ENCODE data around the gene DCAF6. TPM values are rescaled to one million over a fixed set of nuclear protein-coding genes. Genes with fewer than 3 reads are reported as not detected.
A peak's percentile ranks its signal among the peaks of the same experiment; 100 is the strongest.

The DCAF6 gene
- total RNA-seq, 1 experiment from 2014 or later, result 31.9 TPM

DNA sequence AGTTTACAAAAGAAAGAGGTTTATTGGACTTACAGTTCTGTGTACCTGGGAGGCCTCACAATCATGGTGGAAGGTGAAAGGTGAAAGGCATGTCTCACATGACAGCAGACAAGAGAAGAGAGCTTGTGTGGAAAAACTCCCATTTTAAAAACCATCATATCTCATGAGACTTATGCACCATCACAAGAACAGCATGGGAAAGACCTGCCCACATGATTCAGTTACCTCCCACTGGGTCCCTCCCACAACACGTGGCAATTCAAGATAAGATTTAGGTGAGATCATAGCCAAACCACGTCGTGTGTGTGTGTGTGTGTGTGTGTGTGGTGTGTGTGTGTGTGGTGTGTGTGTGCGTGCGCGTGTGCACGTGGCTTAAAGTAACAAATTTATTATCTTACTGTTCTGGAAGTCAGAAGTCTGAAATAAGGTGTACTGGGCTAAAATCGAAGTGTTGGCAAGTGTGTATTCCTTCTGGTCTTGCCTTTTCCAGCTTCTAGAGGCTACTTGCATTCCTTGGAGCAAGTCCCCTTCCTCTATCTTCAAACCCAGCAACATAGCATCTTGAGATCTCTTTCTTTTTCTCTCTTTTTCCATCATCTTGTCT is 48.5 kb downstream of the DCAF6 start:
- no peaks in the 10 kb centered on the region for H3K9me3 ChIP-seq (ENCODE audit: low read depth, low read length, poor library complexity, severe bottlenecking)
- no peaks in the 10 kb centered on the region for H3K4me1 ChIP-seq (ENCODE audit: insufficient read depth, low read length, poor library complexity, severe bottlenecking)
- intact Hi-C loops (cut with micrococcal nuclease; ENCODE audit: unreplicated experiment), result no loop called here
- H3K27ac ChIP-seq (ENCODE audit: low read depth, low read length, poor library complexity, severe bottlenecking), result no peak overlapping the region
- no TSS peak for BruUV-seq (replicated peaks)
- no peaks in the 10 kb centered on the region for H3K27me3 ChIP-seq (replicated peaks; ENCODE audit: insufficient read depth, low read depth, low read length, poor library complexity)
- DNase-seq (ENCODE audit: low spot score), result no peak
- POLR2A ChIA-PET (ENCODE audit: low non-redundant PET), result no interaction called here
- CTCF ChIA-PET, result no interaction called here
- TF ChIP-seq, protein P1, sequence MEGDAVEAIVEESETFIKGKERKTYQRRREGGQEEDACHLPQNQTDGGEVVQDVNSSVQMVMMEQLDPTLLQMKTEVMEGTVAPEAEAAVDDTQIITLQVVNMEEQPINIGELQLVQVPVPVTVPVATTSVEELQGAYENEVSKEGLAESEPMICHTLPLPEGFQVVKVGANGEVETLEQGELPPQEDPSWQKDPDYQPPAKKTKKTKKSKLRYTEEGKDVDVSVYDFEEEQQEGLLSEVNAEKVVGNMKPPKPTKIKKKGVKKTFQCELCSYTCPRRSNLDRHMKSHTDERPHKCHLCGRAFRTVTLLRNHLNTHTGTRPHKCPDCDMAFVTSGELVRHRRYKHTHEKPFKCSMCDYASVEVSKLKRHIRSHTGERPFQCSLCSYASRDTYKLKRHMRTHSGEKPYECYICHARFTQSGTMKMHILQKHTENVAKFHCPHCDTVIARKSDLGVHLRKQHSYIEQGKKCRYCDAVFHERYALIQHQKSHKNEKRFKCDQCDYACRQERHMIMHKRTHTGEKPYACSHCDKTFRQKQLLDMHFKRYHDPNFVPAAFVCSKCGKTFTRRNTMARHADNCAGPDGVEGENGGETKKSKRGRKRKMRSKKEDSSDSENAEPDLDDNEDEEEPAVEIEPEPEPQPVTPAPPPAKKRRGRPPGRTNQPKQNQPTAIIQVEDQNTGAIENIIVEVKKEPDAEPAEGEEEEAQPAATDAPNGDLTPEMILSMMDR (conservative IDR thresholded peaks at IDR 0.05; ENCODE audit: low read depth, low read length), result no peak
- TF ChIP-seq EZH2 (IDR thresholded peaks at IDR 0.05; ENCODE audit: borderline replicate concordance, low read depth, low read length, poor library complexity, severe bottlenecking), result no peak
- peaks cover 3% of the 10 kb centered on the region for H3K36me3 ChIP-seq (ENCODE audit: insufficient read depth, low read length, poor library complexity, severe bottlenecking)
- H3K4me3 ChIP-seq (ENCODE audit: low read depth, low read length, poor library complexity, severe bottlenecking), result no peak overlapping the region

- Histone ChIP-seq H3K36me3 (ENCODE audit: insufficient read depth, low read length, poor library complexity, severe bottlenecking) (peaks cover 3% of the 10 kb centered on the region), H3K4me1 (ENCODE audit: insufficient read depth, low read length, poor library complexity, severe bottlenecking) (no peaks in the 10 kb centered on the region), H3K27me3 (replicated peaks; ENCODE audit: insufficient read depth, low read depth, low read length, poor library complexity) (no peaks in the 10 kb centered on the region), H3K27ac (ENCODE audit: low read depth, low read length, poor library complexity, severe bottlenecking) (no peak overlapping the region), H3K4me3 (ENCODE audit: low read depth, low read length, poor library complexity, severe bottlenecking) (no peak overlapping the region), H3K9me3 (ENCODE audit: low read depth, low read length, poor library complexity, severe bottlenecking) (no peaks in the 10 kb centered on the region)
- POLR2A ChIA-PET (ENCODE audit: low non-redundant PET), result no interaction called here
- BruUV-seq (replicated peaks), result no TSS peak
- CTCF ChIA-PET, result no interaction called here
- DNase-seq (ENCODE audit: low spot score), result no peak
- no peak for TF ChIP-seq EZH2 (IDR thresholded peaks at IDR 0.05; ENCODE audit: borderline replicate concordance, low read depth, low read length, poor library complexity, severe bottlenecking)
- TF ChIP-seq, protein P1 (conservative IDR thresholded peaks at IDR 0.05; ENCODE audit: low read depth, low read length), result no peak
- intact Hi-C loops (cut with micrococcal nuclease; ENCODE audit: unreplicated experiment), result no loop called here
These were observed 50.7 kb downstream of the DCAF6 start for GRCh38 chr1:167987174-167987573.

GRCh38 chr1:167991546-167991945 is 55.1 kb downstream of the DCAF6 start:
- ChIA-PET POLR2A (ENCODE audit: low non-redundant PET) (no interaction called here), CTCF (no interaction called here)
- peak; percentile 6 for DNase-seq (ENCODE audit: low spot score)
- H3K4me3 ChIP-seq (ENCODE audit: low read depth, low read length, poor library complexity, severe bottlenecking), result no peak overlapping the region
- H3K4me1 ChIP-seq (ENCODE audit: insufficient read depth, low read length, poor library complexity, severe bottlenecking), result no peaks in the 10 kb centered on the region
- BruUV-seq (replicated peaks), result no TSS peak
- H3K27me3 ChIP-seq (replicated peaks; ENCODE audit: insufficient read depth, low read depth, low read length, poor library complexity), result no peaks in the 10 kb centered on the region
- TF ChIP-seq, protein P1 (conservative IDR thresholded peaks at IDR 0.05; ENCODE audit: low read depth, low read length), result no peak
- TF ChIP-seq EZH2 (IDR thresholded peaks at IDR 0.05; ENCODE audit: borderline replicate concordance, low read depth, low read length, poor library complexity, severe bottlenecking), result no peak
- intact Hi-C loops (cut with micrococcal nuclease; ENCODE audit: unreplicated experiment), result no loop called here
- no peaks in the 10 kb centered on the region for H3K9me3 ChIP-seq (ENCODE audit: low read depth, low read length, poor library complexity, severe bottlenecking)
- peaks cover 7% of the 10 kb centered on the region for H3K36me3 ChIP-seq (ENCODE audit: insufficient read depth, low read length, poor library complexity, severe bottlenecking)
- no peak overlapping the region for H3K27ac ChIP-seq (ENCODE audit: low read depth, low read length, poor library complexity, severe bottlenecking)
